GM19372 (cell line): ENCODE measurements around the gene TRAF7.
"Not testable (repeated sequence)": the region's sequence is repeated elsewhere in the genome, so short reads cannot be mapped to it uniquely, and the experiment has no call there.

ENCODE experiments used
- ATAC-seq: cut with Tn5 transposase; IDR thresholded peaks from one replicate; pipeline ENCODE4 v1.9.1; 2021; ENCODE audit warnings: mild to moderate bottlenecking, low read depth, moderate library complexity; ENCODE audit not compliant: unreplicated experiment

The TRAF7 gene

DNA sequence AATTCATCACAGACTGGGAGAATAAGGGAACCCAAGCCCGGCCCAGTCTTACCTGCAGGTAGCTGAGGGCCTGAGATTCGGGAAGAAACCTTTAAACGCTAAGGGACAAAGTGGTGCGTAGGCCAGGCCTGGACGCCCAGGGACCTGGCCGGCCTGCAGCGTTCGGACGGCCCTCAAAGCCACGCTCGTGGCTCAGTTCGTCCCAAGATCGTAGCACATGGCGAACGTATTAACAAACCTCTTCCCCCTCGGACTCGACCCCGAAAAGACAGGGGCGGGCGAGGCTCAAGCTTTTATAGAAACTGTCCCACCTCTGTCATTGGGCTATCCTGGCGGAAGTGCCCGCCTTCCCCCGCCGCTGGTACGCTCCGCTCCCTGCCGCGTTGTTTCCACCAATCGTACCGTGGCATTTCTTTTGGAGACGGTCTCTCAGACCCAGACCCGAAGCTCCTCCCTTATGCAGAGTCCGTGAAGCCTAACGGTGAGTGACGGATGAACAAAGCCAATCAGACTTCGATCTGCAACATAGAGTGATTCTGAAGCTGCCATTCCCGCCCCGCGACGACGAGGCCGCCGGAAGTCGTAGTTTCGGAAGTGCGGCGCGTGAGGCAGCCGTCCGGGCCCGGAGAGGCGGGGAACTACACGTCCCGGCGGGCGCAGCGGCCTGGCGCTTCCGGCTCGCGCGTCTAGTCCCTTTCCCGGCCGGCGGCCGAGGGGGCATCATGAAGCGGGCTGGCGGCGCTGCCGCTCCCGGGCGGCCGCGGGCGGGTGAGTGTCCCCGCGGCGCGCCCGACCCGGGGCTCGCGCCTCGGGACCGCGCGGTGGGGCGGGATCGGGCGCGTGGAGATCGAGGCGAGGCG, at the start of gene TRAF7:
TRAF7 (plus strand) TSS at position 692 of the 860 bp plus-strand sequence. CDS start 8,139 bp downstream, outside the sequence.
- ATAC-seq, result peak; percentile 83

DNA sequence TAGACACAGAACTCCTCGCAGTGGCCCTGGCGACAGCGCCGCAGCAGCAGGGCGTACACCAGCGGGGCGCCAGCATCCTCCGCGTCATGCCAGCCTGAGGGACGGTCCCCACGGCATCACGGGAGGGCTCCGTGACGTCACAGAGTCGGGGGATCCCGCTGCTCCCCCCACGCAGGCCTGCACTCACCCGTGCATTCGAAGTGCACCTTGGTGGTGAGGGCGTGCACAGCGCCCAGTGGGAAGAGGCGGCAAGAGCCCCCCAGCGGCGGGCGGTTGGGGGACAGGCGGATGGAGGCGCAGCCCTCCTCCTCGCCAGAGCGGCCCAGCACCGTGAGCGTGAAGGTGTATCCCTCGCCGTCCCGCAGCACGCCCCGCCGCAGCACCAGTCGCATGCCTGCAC, 49.4 kb upstream of the TRAF7 start:
- ATAC-seq, result not testable (repeated sequence)

- not testable (repeated sequence) for ATAC-seq
Observed at GRCh38 chr16:2107121-2107790, 48.3 kb upstream of the TRAF7 start.

GRCh38 chr16:2107791-2108125, 47.8 kb upstream of the TRAF7 start:
- ATAC-seq, result not testable (repeated sequence)

DNA sequence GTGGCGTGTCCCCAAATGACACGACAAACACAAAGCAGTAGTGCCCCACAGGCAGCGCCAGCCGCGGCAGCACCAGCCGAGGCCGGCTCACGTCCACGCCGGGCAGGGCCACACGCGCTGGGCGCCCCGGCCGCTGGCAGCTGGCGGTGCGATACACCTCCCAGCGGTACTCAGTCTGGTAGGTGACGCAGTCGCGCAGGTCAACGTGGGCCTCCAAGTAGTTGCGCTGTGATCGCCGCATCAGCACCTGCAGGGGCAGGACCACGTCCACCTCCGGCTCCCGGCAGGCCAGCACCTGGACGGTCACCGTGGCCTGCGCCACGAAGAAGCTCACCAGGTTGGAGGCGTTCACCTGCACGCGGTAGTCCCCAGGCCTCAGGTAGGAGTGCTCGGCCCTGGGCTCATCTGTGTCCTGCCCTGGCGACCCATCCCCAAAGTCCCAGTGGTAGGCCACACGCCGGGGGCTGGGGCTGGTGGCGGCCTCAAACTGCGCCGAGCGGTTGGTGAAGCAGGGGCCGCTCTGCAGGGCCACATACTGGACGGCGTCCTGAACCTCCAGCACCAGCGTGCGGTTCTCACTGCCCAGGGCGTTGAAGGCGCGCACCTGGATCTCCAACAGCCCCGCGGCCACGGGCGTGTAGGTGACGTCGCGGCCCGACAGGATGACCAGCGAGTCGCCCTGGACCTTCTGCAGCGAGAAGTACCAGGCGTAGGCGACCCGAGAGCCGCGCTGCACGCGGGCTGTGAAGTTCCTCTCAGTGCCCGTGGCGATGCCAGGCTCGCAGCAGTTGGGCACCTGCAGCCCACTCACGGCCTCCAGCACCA, 46.9 kb upstream of the TRAF7 start:
- not testable (repeated sequence) for ATAC-seq

DNA sequence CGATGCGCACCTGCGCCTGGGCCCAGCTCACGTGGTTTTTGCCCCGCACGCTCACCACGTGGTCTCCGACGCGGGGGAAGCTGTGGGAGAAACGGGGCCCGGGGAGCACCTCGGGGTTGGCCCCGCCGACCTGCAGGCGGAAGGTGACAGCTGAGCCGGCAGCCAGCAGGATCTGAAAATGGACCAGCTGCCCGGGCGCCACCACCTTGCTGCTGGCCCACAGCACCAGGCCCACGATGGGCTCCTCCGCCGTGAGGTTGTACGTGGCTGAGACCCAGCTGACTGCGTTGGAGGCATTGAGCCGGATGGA, 46.4 kb upstream of the TRAF7 start:
- ATAC-seq, result not testable (repeated sequence)

DNA sequence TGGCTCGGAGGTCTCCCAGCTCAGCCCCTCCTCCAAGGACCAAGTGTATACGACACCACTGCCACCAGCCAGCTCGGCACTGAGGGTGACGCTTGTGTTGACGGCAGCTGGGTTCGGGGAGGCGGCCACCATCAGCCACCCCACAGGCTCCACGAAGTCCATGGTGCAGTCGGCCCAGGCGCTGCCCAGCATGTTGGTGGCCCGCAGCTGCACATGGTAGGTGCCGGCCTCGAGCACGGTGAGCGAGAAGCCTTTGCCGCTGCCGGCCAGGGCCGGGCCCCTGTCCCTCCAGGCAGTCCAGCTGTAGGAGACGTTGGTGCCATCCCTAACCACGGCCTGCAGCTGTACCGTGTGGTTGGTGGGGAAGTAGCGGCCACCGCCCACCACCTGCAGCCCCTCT, 45.7 kb upstream of the TRAF7 start:
- ATAC-seq, result not testable (repeated sequence)

DNA sequence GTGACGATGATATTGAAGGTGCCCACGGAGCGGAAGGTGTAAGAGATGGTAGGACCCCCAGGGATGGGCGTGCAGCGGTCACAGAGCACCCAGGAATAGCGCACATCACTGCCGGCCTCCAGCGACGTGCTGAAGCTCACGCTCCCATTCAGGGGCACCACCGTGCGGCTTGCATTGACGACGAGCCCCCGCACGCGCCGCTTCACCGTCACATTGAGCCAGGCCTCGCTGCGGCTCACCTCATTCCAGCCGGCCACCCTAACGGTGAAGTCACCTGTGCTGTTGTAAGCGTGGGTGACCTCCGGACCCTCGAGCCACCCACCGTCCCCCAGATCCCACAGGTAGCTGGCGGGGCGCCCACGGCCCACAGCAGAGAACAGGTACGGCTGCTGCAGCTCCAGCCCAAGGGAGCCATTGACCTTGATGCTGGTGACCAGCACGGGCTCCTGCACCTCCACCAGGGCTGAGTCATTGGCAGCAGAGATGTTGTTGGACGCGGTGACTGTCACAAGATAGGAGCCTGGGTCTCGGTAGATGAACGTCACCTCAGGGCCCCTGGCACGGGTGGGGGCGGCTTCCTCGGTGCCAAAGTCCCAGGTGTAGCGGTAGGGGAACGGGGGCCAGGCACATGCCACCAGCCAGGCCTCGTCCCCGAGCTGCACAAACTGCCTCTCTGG, 45.1 kb upstream of the TRAF7 start:
- ATAC-seq, result not testable (repeated sequence)

DNA sequence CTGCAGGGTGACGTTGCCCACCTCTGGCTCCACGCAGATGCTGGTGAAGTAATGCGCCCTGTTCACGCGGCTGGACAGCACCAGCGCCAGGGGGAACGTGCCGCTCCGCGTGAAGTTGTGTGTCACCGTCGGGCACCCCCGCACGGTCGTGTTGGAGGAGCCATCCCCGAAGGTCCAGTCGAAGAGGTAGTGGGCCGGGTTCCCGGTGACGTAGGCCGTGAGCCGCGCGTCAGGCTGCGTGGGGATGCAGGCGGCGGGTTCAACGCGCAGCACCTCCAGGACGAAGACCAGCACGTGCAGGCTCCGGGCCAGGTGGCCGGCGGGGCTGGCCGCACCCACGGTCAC, 44.6 kb upstream of the TRAF7 start:
- not testable (repeated sequence) for ATAC-seq

- ATAC-seq, result not testable (repeated sequence)
Observed at GRCh38 chr16:2111412-2112335, 43.9 kb upstream of the TRAF7 start.

DNA sequence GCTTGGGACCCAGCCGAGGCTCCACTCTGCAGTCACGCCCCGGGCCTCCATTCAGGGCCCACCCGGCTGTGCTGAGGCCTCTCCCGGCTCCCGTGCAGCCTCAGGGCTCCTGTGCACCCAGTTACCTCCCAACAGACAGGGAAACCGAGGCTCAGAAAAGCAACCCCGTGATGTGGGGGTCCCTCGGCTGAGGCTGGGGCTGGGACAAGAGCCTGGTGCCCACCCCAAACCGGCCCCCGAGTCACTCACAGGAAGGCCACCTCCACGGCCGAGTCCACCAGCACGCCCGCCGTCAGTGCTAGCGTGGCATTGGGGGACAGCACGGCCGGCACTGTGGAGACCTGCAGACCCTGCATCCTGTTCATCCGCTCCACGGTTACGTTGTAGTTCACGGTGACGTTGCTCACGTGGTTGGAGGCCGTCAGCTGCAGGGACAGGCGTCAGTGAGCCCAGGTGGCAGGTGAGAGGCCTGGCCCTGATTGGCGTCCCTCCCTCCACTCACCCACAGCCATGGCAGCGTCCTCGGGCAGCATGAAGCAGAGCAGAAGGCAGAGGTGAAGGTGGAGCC, 43.0 kb upstream of the TRAF7 start:
- ATAC-seq, result not testable (repeated sequence)

GRCh38 chr16:2114225-2114624, 41.4 kb upstream of the TRAF7 start:
- ATAC-seq, result not testable (repeated sequence)

- not testable (repeated sequence) for ATAC-seq
Observed at GRCh38 chr16:2114885-2115590, 40.5 kb upstream of the TRAF7 start.

GRCh38 chr16:2115591-2115973, 40.0 kb upstream of the TRAF7 start:
- ATAC-seq, result no peak

DNA sequence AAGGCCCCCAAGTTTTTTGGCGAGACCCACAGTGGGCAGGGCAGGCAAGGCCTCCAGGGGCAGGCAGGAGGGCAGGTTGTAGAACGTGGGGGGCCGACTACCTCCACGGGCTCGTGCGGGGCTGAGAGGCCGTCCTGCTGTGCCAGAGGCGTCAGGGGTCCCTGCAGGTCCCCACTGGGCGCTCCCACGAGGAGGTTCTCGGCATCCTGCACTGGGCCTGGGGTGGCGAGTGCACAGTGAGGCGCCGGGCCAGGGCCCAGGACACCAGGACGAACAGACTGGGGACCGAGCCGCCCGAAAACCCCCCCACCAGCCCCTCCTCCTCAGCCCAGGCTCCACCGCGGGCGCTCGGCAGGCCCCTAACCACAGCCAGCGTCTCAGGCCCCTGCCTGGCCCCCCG, 39.2 kb upstream of the TRAF7 start:
- not testable (repeated sequence) for ATAC-seq

- not testable (repeated sequence) for ATAC-seq
Observed at GRCh38 chr16:2117341-2117740, 38.2 kb upstream of the TRAF7 start.

- ATAC-seq, result not testable (repeated sequence)
Observed at GRCh38 chr16:2117960-2118722, 37.4 kb upstream of the TRAF7 start.

- ATAC-seq, result not testable (repeated sequence)
Observed at GRCh38 chr16:2121325-2121724, 34.3 kb upstream of the TRAF7 start.
